H1 (cell line): ENCODE data around the gene ADGRD2. TPM values are rescaled to one million over a fixed set of nuclear protein-coding genes. Genes with fewer than 3 reads are reported as not detected.

Source experiments
- CTCF ChIA-PET: fragments of 300-600 bp; sonication (Branson Sonifier 250); formaldehyde crosslinking; loops from one replicate; lab custom pipeline; 2021; ENCODE audit not compliant: partially characterized antibody; lab: Charles Lee
- POLR2A ChIA-PET: fragments of 300-600 bp; sonication (Branson Sonifier 250); formaldehyde crosslinking; loops from one replicate; lab custom pipeline; 2021; ENCODE audit warnings: inconsistent platforms; ENCODE audit not compliant: partially characterized antibody; lab: Charles Lee
- DNase-seq, 2 experiments: peaks; one replicate each; pipeline versions ENCODE4 v3.0.0 to v3.0.0-alpha.2; 2010 to 2022; ENCODE audit warnings: low spot score in 2 of 2, low read depth in 1 of 2, mixed read lengths in 1 of 2
- FAIRE-seq: peaks from 2 replicates; lab custom pipeline; 2011; peaks lifted over from hg19 to GRCh38; lab: Jason Lieb, UNC
- H2AFZ ChIP-seq: 2 replicates; pipeline ENCODE4 v1.8.1; 2012; ENCODE audit warnings: low read length, inconsistent platforms
- H2AK5ac ChIP-seq: 2 replicates; pipeline ENCODE4 v1.6.1; 2013; ENCODE audit warnings: low read depth, low read length
- H2BK120ac ChIP-seq: replicated peaks from 2 replicates; pipeline ENCODE3; 2013; ENCODE audit warnings: low read depth, low read length, inconsistent platforms
- H2BK12ac ChIP-seq: 2 replicates; pipeline ENCODE4 v1.6.1; 2013; ENCODE audit warnings: low read depth, low read length
- H2BK15ac ChIP-seq: 2 replicates; pipeline ENCODE4 v1.6.1; 2013; ENCODE audit warnings: low read length
- H2BK20ac ChIP-seq: 2 replicates; pipeline ENCODE4 v1.6.1; 2013; ENCODE audit warnings: low read length
- H2BK5ac ChIP-seq: 2 replicates; pipeline ENCODE4 v1.6.1; 2013; ENCODE audit warnings: low read depth, low read length
- H3K14ac ChIP-seq: 2 replicates; pipeline ENCODE4 v1.6.1; 2013; ENCODE audit warnings: inconsistent platforms; ENCODE audit not compliant: insufficient read length
- H3K18ac ChIP-seq: 2 replicates; pipeline ENCODE4 v1.6.1; 2013; ENCODE audit warnings: low read length; ENCODE audit errors: extremely low read depth
- H3K23ac ChIP-seq: 2 replicates; pipeline ENCODE4 v1.6.1; 2013; ENCODE audit warnings: inconsistent platforms; ENCODE audit not compliant: insufficient read length
- H3K23me2 ChIP-seq: 2 replicates; pipeline ENCODE4 v1.6.1; 2013; ENCODE audit warnings: low read depth, low read length
- H3K27ac ChIP-seq: 2 replicates; pipeline ENCODE4 v1.6.1; 2011; ENCODE audit warnings: low read depth, low read length, inconsistent platforms
- H3K27me3 ChIP-seq, 4 experiments: replicated peaks in 1 of 4; 1 replicate in 1 of 4; 2 replicates in 3 of 4; pipeline versions ENCODE4 v1.6.1 to v1.8.1; 2011 to 2013; ENCODE audit warnings: low read length in 3 of 4, mild to moderate bottlenecking in 3 of 4, inconsistent platforms in 2 of 4, mixed read lengths in 2 of 4, moderate library complexity in 1 of 4; ENCODE audit not compliant: control insufficient read depth in 3 of 4, insufficient read depth in 3 of 4; ENCODE audit errors: extremely low read depth in 1 of 4
- H3K36me3 ChIP-seq, 4 experiments: 2 replicates each; pipeline versions ENCODE4 v1.6.1 to v1.8.1; 2011 to 2013; ENCODE audit warnings: mild to moderate bottlenecking in 4 of 4, low read length in 3 of 4, moderate library complexity in 2 of 4, control low read depth in 1 of 4, inconsistent platforms in 1 of 4; ENCODE audit not compliant: insufficient read depth in 4 of 4, control insufficient read depth in 2 of 4
- H3K4ac ChIP-seq: replicated peaks from 2 replicates; pipeline ENCODE3; 2013; ENCODE audit warnings: low read length, low read depth, mixed read lengths, inconsistent platforms; ENCODE audit not compliant: insufficient read length
- H3K4me1 ChIP-seq, 4 experiments: replicated peaks in 1 of 4; 1 replicate in 1 of 4; 2 replicates in 3 of 4; pipeline versions ENCODE4 v1.6.1 to v1.8.1; 2011 to 2013; ENCODE audit warnings: low read length in 3 of 4, inconsistent platforms in 2 of 4, mixed read lengths in 1 of 4; ENCODE audit not compliant: insufficient read depth in 4 of 4, control insufficient read depth in 3 of 4
- H3K4me2 ChIP-seq, 2 experiments: 2 replicates each; pipeline versions ENCODE4 v1.6.1 to v1.8.1; 2011 to 2013; ENCODE audit warnings: low read depth in 2 of 2, low read length in 2 of 2, control low read depth in 1 of 2, inconsistent platforms in 1 of 2, mild to moderate bottlenecking in 1 of 2; ENCODE audit not compliant: insufficient read depth in 1 of 2
- H3K4me3 ChIP-seq, 4 experiments: fragments of 200-600, 300-600 bp in 1 of 4; sonication (generic), shearing (Covaris generic), sonication (Bioruptor Twin) in 1 of 4; 2 replicates each; pipeline versions ENCODE4 v1.5.1 to v1.8.1; 2011 to 2016; ENCODE audit warnings: low read length in 4 of 4, low read depth in 3 of 4, control low read depth in 2 of 4, inconsistent platforms in 2 of 4, mild to moderate bottlenecking in 2 of 4, mixed read lengths in 1 of 4, moderate library complexity in 1 of 4; ENCODE audit not compliant: insufficient read depth in 2 of 4; ENCODE audit errors: extremely low read depth in 1 of 4
- H3K56ac ChIP-seq: replicated peaks from 2 replicates; pipeline ENCODE3; 2013; ENCODE audit warnings: low read depth, mild to moderate bottlenecking, mixed read lengths, low read length, inconsistent platforms; ENCODE audit not compliant: insufficient read length
- H3K79me1 ChIP-seq: 2 replicates; pipeline ENCODE4 v1.6.1; 2013; ENCODE audit warnings: low read depth, low read length, control low read depth
- H3K79me2 ChIP-seq, 2 experiments: 2 replicates each; pipeline versions ENCODE4 v1.6.1 to v1.8.1; 2012 to 2013; ENCODE audit warnings: low read length in 2 of 2, mild to moderate bottlenecking in 2 of 2, inconsistent platforms in 1 of 2; ENCODE audit not compliant: insufficient read depth in 2 of 2, control insufficient read depth in 1 of 2
- H3K9ac ChIP-seq, 4 experiments: replicated peaks in 1 of 4; 1 replicate in 1 of 4; 2 replicates in 3 of 4; pipeline versions ENCODE4 v1.6.1 to v1.8.1; 2011 to 2013; ENCODE audit warnings: low read depth in 3 of 4, low read length in 3 of 4, control low read depth in 2 of 4, mild to moderate bottlenecking in 2 of 4, moderate library complexity in 2 of 4, inconsistent platforms in 1 of 4; ENCODE audit errors: extremely low read depth in 1 of 4
- H3K9me3 ChIP-seq, 2 experiments: 2 replicates each; pipeline versions ENCODE4 v1.6.1 to v1.8.1; 2012 to 2013; ENCODE audit warnings: mild to moderate bottlenecking in 2 of 2, moderate library complexity in 2 of 2, control low read depth in 1 of 2, inconsistent platforms in 1 of 2, low read depth in 1 of 2, low read length in 1 of 2, mixed read lengths in 1 of 2; ENCODE audit not compliant: insufficient read depth in 2 of 2
- H4K20me1 ChIP-seq, 2 experiments: replicated peaks in 1 of 2; 2 replicates each; pipeline versions ENCODE3 to v1.8.1; 2011 to 2013; ENCODE audit warnings: inconsistent platforms in 2 of 2, low read length in 2 of 2, mild to moderate bottlenecking in 1 of 2; ENCODE audit not compliant: insufficient read depth in 2 of 2, control insufficient read depth in 1 of 2
- H4K5ac ChIP-seq: 2 replicates; pipeline ENCODE4 v1.6.1; 2013; ENCODE audit warnings: low read length, low read depth, mixed read lengths, inconsistent platforms; ENCODE audit not compliant: insufficient read length
- H4K8ac ChIP-seq: 2 replicates; pipeline ENCODE4 v1.8.0; 2013; ENCODE audit warnings: mild to moderate bottlenecking, moderate library complexity, low read length, inconsistent platforms; ENCODE audit not compliant: insufficient read depth; ENCODE audit errors: extremely low read depth
- H4K91ac ChIP-seq: replicated peaks from 2 replicates; pipeline ENCODE3; 2013; ENCODE audit warnings: low read length, mixed read lengths, inconsistent platforms; ENCODE audit not compliant: insufficient read length
- ASH2L ChIP-seq: fragments of 200-600, 300-600 bp; sonication (generic); IDR thresholded peaks from one replicate; pipeline ENCODE4 v1.7.1; 2017; ENCODE audit warnings: low read length
- GABPA ChIP-seq: IDR thresholded peaks from 2 replicates; pipeline ENCODE4 v1.6.1; 2011; ENCODE audit warnings: mild to moderate bottlenecking, low read length, moderate library complexity, borderline replicate concordance; ENCODE audit not compliant: insufficient read depth
- HDAC2 ChIP-seq, 2 experiments: fragments of 300-600 bp in 1 of 2; sonication (generic) in 1 of 2; IDR thresholded peaks; 2 replicates each; pipeline ENCODE4 v1.6.1; 2011 to 2012; ENCODE audit warnings: low read depth in 2 of 2, low read length in 2 of 2, mild to moderate bottlenecking in 2 of 2, moderate library complexity in 2 of 2, borderline replicate concordance in 1 of 2, inconsistent platforms in 1 of 2
- KDM1A ChIP-seq: fragments of 200-600, 300-600 bp; sonication (generic); IDR thresholded peaks from 2 replicates; pipeline ENCODE4 v1.7.1; 2016; ENCODE audit warnings: mild to moderate bottlenecking, low read length, borderline replicate concordance
- MAFK ChIP-seq: IDR thresholded peaks from 2 replicates; pipeline ENCODE4 v1.6.1; 2012; ENCODE audit warnings: low read depth, mild to moderate bottlenecking, improper control_type of control experiment, low read length
- NRF1 ChIP-seq: IDR thresholded peaks from 2 replicates; pipeline ENCODE4 v1.6.1; 2011; ENCODE audit warnings: mild to moderate bottlenecking, low read depth, low read length, improper control_type of control experiment
- RNF2 ChIP-seq: fragments of 200-900, 300-1000 bp; sonication (generic); IDR thresholded peaks from 2 replicates; pipeline ENCODE4 v1.7.1; 2016; ENCODE audit warnings: borderline replicate concordance, low read depth, mild to moderate bottlenecking, antibody characterized with exemption, low read length; ENCODE audit not compliant: poor library complexity, severe bottlenecking; ENCODE audit errors: missing control alignments
- SIN3A ChIP-seq, 2 experiments: IDR thresholded peaks in 1 of 2; conservative IDR thresholded peaks in 1 of 2; 2 replicates each; pipeline ENCODE4 v1.6.1; 2011 to 2012; ENCODE audit warnings: low read length in 2 of 2, improper control_type of control experiment in 1 of 2, low read depth in 1 of 2, mild to moderate bottlenecking in 1 of 2
- SRF ChIP-seq: IDR thresholded peaks from 2 replicates; pipeline ENCODE4 v1.6.1; 2011; ENCODE audit warnings: mild to moderate bottlenecking, low read depth, low read length, moderate library complexity
- WGBS, 2 experiments: shearing (Covaris generic) in 1 of 2; methylation state at CpG; one replicate each; pipeline versions ENCODE4 v1.1.6 to v1.1.7; 2013 to 2015; ENCODE audit warnings: low lambda C conversion rate in 2 of 2, mixed read lengths in 2 of 2, inconsistent platforms in 1 of 2, low coverage in 1 of 2, missing lambda C conversion rate in 1 of 2; ENCODE audit not compliant: insufficient replicate concordance in 2 of 2, insufficient coverage in 1 of 2, insufficient read length in 1 of 2; ENCODE audit errors: extremely low coverage in 1 of 2, missing lambda C conversion rate in 1 of 2; 5-methylcytosine and 5-hydroxymethylcytosine counted together
- polyA plus RNA-seq, 7 experiments: library from polyadenylated mRNA; depleted of rRNA in 3 of 7; stranded (reverse) in 5 of 7; unstranded in 2 of 7; fragments of >200 nt in 5 of 7; fragments of 200-250 nt in 2 of 7; gene quantifications; 1 replicate in 5 of 7; 2 replicates in 1 of 7; 4 replicates in 1 of 7; pipeline versions ENCODE4 v1.2.1 to v1.2.3, GENCODE V29; 2011 to 2013; ENCODE audit warnings: missing spikeins in 2 of 7, mixed read lengths in 2 of 7
- total RNA-seq: library from RNA; stranded (reverse); fragmentation: NEBNext Ultra II Directional; extraction: Animal tissue kit (Norgen Biotek cat#: 25700); gene quantifications from 2 replicates; pipeline ENCODE4 v1.2.1, GENCODE V29; 2021
- TF ChIP-seq, protein P1 (sequence below): IDR thresholded peaks from 2 replicates; pipeline ENCODE4 v1.6.1; 2011; ENCODE audit warnings: low read length, improper control_type of control experiment

The ADGRD2 gene
- total and polyA plus RNA-seq, 2 of the 8 experiments (the other 6 are each of a cell fraction or from before 2014, with no cell fraction given), result 0.41 to 1.4 TPM

DNA sequence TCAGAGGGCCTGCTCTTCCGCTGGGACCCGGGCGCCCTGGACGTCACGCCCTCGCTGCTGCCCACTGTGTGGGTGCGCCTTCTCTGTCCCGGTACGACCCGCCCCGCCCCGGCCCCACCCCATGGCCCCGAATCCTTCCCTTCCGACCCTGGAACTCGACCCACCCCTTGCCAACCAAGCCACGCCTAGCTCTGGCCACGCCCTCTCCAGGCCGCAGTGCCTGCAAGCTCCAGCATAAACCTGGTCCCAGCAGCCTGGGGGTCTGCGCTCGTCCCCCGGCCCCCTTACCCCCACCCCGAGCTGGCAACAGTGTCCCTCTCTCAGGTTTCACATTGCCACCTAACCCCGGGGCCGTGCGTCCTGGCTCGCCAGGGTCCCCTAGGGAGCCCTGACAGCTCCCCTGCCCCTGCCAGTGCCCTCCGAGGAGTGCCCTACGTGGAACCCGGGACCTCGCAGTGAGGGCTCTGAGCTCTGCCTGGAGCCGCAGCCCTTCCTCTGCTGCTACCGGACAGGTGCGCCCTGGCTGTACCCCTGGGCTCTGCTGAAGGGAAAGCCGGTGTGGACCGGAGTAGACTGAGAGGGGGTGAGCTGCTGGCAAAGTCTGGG is 3.4 kb downstream of the ADGRD2 start:
- H3K27me3 ChIP-seq, result peaks cover 10 to 33% (median 25%) of the 10 kb centered on the region in 4 experiments
- POLR2A ChIA-PET, result interaction anchor here (0.6 to 2.2 kb wide), 4 partner anchors 12 to 237 kb away, joined by 3 to 9 read pairs (median 3); no protein-coding TSS in a partner anchor
- TF ChIP-seq RNF2, result no peak
- no peak for TF ChIP-seq HDAC2 (IDR thresholded peaks at IDR 0.05; ENCODE audit: borderline replicate concordance in 1 of 2, low read depth in 2 of 2, low read length in 2 of 2)
- TF ChIP-seq, protein P1, sequence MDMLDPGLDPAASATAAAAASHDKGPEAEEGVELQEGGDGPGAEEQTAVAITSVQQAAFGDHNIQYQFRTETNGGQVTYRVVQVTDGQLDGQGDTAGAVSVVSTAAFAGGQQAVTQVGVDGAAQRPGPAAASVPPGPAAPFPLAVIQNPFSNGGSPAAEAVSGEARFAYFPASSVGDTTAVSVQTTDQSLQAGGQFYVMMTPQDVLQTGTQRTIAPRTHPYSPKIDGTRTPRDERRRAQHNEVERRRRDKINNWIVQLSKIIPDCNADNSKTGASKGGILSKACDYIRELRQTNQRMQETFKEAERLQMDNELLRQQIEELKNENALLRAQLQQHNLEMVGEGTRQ, result no peak
- TF ChIP-seq NRF1, result no peak
- TF ChIP-seq MAFK, result no peak
- no peak for TF ChIP-seq GABPA
- no peak for TF ChIP-seq SRF
- no peak for TF ChIP-seq SIN3A (conservative IDR thresholded peaks at IDR 0.05 in 1 of 2, IDR thresholded peaks at IDR 0.05 in 1 of 2; ENCODE audit: low read depth in 1 of 2, low read length in 2 of 2)
- TF ChIP-seq KDM1A, result no peak
- TF ChIP-seq ASH2L, result no peak

More for the DNA sequence above, 3.4 kb downstream of the ADGRD2 start:
- peaks cover 0 to 3% (median 0%) of the 10 kb centered on the region in 4 experiments; a peak in 1 of 8 replicates for H3K36me3 ChIP-seq
- no peak overlapping the region for H3K56ac ChIP-seq
- H3K9ac ChIP-seq, result no peak overlapping the region; a peak in 1 of 7 replicates
- no peaks in the 10 kb centered on the region for H3K79me1 ChIP-seq
- no peak overlapping the region for H4K91ac ChIP-seq
- CTCF ChIA-PET, result interaction anchor here (0.6 to 6.6 kb wide), 13 partner anchors 9 to 413 kb away, joined by 3 to 35 read pairs (median 4); no protein-coding TSS in a partner anchor
- H3K79me2 ChIP-seq, result no peaks in the 10 kb centered on the region
- H4K20me1 ChIP-seq, result peaks cover 0 to under 1% of the 10 kb centered on the region in 2 experiments
- FAIRE-seq, result no peak
- H3K4me1 ChIP-seq, result peaks cover 0 to 16% (median 15%) of the 10 kb centered on the region in 4 experiments; a peak in 6 of 7 replicates
- H3K23ac ChIP-seq, result no peak overlapping the region
- H3K18ac ChIP-seq, result no peak overlapping the region
- H2BK15ac ChIP-seq, result no peak overlapping the region
- H3K4me3 ChIP-seq, result peak overlapping the region; percentile 29 to 59 (median 29); a peak in 6 of 8 replicates
- no peak overlapping the region for H2AFZ ChIP-seq
- H2BK120ac ChIP-seq, result no peak overlapping the region
- peak overlapping the region; percentile 51 to 75 for H3K4me2 ChIP-seq
- 77% methylated on average over 13 of the region's 35 CpGs; no CpG with 5 or more reads in 1 of the 2 experiments for WGBS, 2 experiments
- no peak overlapping the region for H3K14ac ChIP-seq
- H3K9me3 ChIP-seq, result peaks cover 0 to 4% of the 10 kb centered on the region in 2 experiments; a peak in 2 of 4 replicates
- H3K23me2 ChIP-seq, result peaks cover 13% of the 10 kb centered on the region; the same call in 1 of the 2 replicates
- H4K8ac ChIP-seq, result no peak overlapping the region
- H4K5ac ChIP-seq, result no peak overlapping the region
- H3K27ac ChIP-seq, result no peak overlapping the region
- no peak overlapping the region for H2BK12ac ChIP-seq
- no peak overlapping the region for H2BK5ac ChIP-seq
- DNase-seq, result peak in 1 of 2 experiments; percentile 92
- no peak overlapping the region for H2AK5ac ChIP-seq
- no peak overlapping the region for H2BK20ac ChIP-seq
- H3K4ac ChIP-seq, result no peak overlapping the region
